ENCODE results near the gene PPP1R37.
"Not testable (repeated sequence)": the region's sequence is repeated elsewhere in the genome, so short reads cannot be mapped to it uniquely, and the experiment has no call there.

PPP1R37 gene

DNA sequence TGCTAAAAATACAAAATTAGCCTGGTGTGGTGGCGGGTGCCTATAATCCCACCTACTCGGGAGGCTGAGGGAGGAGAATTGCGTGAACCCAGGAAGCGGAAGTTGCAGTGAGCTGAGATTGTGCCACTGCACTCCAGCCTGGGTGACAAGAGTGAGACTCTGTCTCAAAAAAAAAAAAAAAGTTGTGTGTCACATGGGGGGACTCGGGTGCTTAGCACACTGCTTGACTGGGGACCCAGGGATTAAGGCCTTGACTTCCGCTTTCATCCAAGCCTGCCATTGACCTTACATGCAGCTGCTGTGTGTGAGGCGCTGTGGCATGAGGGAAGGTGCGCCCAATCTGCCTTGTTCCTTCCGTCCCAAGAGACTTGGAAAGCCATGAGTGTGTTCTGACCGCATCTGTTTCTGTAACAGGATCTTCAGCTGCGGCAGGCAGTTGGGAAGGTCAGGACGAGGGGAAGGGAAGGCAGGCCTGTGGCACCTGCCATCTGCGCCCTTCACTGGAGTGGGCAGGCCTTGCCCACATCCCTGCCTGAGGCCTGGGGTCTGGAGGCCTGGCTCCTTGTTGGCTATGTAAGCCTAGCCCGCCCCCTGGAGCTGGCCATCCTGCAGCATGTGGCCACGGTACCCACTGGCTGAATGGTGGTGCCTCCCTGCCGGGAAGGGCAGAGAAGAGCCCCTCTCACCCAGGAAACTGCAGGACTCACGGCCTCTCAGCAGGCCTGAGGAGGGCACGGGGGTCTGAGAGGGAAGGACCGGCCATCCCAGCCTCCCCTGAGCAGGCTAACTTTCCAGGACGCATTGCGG lies 23.0 kb downstream of the PPP1R37 start:
- DNase-seq (ENCODE audit: low spot score) = no peak

GRCh38 chr19:45117167-45117594 lies 24.2 kb downstream of the PPP1R37 start:
- DNase-seq (ENCODE audit: low spot score) = no peak

DNA sequence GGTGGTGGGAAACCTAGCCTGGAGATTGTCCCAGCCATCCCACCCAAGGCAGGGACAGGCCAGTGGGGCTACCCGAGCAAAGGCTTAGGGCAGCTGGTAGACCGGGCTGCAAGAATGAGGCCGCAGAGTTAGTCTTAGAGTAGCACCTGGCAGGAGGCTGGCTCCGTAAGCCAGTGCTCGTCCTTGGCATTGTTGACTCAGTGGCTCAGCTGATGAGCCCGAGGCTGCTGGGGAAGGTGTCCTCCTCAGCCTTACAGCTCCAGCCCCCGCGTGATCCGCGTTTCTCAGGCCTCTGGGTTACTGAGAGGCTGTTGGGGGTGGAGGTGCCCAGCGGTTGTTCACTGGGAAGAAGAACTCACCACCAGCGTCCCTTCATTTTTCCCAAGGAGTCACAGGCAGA lies 24.7 kb downstream of the PPP1R37 start:
- no peak for DNase-seq (ENCODE audit: low spot score)

DNA sequence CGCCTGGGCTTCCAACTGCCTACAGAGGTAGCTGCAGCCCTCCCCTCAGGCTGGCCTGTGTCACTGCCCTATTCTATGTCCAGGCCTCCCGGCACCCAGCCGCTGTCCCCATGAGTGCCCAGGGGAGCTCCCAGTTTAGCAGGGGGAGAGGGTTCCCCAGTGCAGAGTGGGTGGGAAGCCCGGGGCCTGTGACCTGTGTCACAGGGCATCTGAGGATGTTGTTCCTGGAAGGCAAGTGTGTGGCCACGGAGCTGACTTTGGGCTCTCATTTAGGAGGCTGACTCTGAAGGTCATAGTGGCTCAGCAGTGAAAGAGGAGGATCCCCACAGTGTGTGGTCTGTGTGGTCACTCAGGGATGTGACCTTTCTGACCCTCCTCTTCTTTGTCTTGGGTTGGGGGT lies 25.1 kb downstream of the PPP1R37 start:
- no peak for DNase-seq (ENCODE audit: low spot score)

DNA sequence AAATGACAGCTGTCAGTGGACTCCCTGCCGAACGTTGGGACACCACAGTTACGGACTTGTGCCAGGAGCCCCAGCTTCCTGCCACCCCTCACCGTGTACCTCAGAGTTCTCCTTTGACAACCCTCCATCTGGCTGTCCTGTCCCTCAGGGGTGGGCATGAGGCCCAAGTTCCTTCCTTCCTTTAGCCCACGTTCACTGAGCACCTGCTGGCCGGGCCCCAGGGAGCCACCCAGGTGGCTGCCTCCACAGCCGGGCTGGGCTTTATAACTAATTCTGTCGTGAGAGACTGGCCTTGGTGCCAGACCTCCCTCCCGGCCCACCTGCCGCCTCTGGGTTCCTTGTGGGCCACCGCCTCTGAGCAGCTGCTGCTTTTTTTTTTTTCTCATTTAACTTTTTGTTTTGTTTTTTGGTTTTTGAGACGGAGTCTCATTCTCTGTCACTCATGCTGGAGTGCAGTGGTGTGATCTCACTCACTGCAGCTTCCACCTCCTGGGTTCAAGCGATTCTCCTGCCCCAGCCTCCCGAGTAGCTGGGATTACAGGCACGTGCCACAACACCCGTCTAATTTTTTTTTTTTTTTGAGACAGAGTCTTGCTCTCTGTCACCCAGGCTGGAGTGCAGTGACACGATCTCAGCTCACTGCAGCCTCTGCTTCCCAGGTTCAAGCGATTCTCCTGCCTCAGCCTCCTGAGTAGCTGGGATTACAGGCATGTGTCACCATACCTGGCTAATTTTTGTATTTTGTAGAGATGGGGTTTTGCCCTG lies 25.8 kb downstream of the PPP1R37 start:
- DNase-seq (ENCODE audit: low spot score) = not testable (repeated sequence)

DNA sequence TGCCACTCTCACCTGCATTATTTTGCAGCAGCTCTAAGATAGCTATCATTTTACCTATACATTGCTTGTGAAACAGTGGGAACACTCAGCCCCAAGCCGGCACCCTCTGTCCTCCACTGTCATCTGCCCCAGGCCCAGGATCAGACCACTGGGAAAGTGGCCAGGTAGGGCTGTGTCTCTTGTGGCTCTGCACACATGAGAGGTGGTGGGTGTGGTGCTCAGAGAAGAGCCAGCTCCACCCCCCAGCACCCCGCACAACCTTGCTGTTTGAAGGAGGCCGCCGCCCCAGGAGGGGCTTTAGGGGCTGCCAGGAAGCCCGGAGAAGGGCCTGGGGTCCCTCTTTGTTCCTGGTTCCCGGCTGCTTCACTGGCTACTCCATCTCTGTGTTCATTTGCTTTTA lies 26.6 kb downstream of the PPP1R37 start:
- DNase-seq (ENCODE audit: low spot score) = no peak

DNA sequence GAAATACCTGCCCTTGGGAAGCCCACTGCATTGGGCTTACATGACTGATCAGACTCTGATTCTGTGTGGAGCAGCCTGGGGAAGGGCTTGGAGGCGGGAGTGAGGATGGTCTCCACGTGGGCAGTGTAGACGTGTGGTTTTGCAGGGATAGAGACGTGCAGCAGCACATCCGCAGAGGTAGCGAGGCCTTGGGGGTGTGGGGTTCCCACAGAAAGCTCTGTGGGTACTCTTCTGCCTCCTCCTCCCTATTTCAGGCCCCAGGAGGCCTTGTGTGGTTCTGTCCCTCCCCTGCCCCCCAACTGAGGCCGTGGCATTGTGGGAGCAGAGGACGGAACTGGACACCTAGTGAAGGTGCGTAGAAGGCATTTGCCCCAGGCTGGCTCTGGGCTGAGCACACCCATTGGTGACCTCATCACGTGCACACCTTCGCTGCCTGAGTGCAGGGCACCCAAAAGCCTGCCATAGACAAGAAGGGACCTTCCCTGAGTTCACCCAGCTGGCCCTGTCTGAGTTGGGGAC lies 28.9 kb downstream of the PPP1R37 start:
- DNase-seq (ENCODE audit: low spot score) = no peak

- no peak for DNase-seq (ENCODE audit: low spot score)
Measured at GRCh38 chr19:45122832-45123231, 29.9 kb downstream of the PPP1R37 start.

GRCh38 chr19:45123440-45123850 lies 30.5 kb downstream of the PPP1R37 start:
- no peak for DNase-seq (ENCODE audit: low spot score)

DNA sequence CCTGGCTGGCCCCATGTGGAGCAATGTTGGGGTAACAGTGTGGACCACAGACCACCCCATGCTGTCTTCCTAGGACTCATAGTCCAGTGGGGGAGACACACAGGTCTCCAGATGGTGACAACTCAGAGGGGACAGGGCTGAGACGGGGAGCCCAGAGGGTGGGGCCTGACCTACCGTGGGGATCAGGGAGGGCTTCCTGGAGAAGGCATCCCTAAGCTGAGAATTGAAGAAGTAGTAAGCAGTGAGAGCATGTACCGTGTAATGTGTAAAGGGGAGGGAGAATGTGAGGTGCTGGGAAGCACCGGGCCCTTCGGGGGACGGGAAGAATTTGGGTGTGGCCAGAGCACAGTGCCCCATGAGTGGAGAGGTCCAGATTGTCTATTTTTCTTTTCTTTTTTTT lies 31.0 kb downstream of the PPP1R37 start:
- no peak for DNase-seq (ENCODE audit: low spot score)

DNA sequence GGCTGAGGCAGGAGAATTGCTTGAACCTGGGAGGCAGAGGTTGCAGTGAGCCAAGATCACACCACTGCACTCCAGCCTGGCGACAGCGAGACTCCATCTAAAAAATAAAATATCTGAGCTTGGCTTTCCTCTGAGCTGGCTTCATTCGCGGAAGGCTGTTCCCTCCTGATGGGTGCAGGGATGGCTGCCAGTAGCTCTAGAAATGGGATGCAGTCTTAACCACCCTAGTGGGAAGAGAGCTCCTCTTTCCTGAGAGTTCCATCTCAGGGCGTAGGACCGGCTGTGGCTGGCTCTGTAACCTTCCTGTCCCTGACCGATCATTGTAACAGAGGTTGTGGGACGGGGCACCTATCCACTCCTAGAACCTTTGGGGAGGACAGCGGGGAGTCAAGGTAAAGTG lies 32.4 kb downstream of the PPP1R37 start:
- no peak for DNase-seq (ENCODE audit: low spot score)

DNA sequence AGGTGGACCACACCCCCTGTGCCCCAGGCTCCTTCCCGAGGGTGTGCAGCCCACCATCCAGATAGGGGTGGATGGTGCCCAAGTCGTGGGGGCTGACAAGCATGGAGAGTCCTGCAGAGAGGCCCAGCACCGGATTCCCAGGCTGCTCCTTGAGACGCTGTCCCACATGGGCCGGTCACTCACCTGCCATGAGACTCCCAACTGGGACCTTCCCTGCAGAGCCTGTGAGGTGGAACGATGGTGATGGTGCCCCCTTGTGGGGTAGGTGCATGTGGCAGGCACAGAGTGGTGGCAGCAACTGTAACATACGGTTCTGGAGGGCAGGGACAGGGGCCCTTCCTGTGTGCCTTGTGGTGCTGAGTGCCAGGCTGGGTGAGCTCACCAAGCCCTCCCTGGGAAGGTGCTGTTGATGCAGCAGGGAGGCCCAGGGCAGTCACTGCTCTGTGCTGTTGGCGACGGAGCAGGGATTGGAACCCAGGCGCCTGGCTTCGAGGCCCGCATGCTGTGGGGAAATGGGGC lies 33.1 kb downstream of the PPP1R37 start:
- peak; percentile 29 for DNase-seq (ENCODE audit: low spot score)

GRCh38 chr19:45126654-45127053 lies 33.7 kb downstream of the PPP1R37 start:
- DNase-seq (ENCODE audit: low spot score) = no peak

GRCh38 chr19:45128146-45128545 lies 35.2 kb downstream of the PPP1R37 start:
- DNase-seq (ENCODE audit: low spot score) = no peak

- DNase-seq (ENCODE audit: low spot score) = no peak
Measured at GRCh38 chr19:45128806-45129205, 35.8 kb downstream of the PPP1R37 start.

- DNase-seq (ENCODE audit: low spot score) = no peak
Measured at GRCh38 chr19:45130236-45130635, 37.3 kb downstream of the PPP1R37 start.

GRCh38 chr19:45130888-45131615 lies 38.1 kb downstream of the PPP1R37 start:
- DNase-seq (ENCODE audit: low spot score) = no peak

- DNase-seq (ENCODE audit: low spot score) = no peak
Measured at GRCh38 chr19:45133661-45134060, 40.7 kb downstream of the PPP1R37 start.

DNA sequence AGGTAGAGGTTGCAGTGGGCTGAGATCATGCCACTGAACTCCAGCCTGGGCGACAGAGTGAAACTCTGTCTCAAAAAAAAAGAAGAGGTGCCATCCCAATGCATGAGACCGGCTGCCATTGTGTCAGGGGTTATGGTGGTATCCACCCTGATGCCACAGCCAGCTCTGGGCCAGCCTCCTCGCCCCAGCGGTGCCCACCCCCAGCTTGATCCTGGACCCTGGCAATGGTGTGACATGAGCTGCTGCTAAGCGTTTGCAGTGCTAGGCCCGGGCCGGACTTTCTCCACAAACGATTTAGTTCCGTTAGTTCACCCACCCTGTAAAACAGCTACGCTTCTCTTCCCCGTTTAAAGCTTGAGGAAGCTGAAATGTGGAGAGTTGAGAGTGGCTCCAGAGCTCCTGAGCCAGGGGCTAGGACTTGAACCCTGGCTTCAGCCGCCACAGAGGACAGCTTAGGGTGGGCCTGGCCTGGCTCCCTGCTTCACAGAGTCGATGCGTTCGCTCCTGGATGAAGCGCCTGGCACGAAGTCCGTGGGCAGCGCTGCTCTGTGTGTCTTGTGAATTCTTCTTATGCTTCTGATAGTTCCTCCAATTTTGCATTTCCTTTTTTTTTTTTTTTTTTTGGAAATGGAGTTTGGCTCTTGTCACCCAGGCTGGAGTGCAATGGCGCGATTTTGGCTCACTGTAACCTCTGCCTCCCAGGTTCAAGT lies 42.4 kb downstream of the PPP1R37 start:
- DNase-seq (ENCODE audit: low spot score) = no peak

GRCh38 chr19:45136507-45137178 lies 43.7 kb downstream of the PPP1R37 start:
- DNase-seq (ENCODE audit: low spot score) = no peak

DNA sequence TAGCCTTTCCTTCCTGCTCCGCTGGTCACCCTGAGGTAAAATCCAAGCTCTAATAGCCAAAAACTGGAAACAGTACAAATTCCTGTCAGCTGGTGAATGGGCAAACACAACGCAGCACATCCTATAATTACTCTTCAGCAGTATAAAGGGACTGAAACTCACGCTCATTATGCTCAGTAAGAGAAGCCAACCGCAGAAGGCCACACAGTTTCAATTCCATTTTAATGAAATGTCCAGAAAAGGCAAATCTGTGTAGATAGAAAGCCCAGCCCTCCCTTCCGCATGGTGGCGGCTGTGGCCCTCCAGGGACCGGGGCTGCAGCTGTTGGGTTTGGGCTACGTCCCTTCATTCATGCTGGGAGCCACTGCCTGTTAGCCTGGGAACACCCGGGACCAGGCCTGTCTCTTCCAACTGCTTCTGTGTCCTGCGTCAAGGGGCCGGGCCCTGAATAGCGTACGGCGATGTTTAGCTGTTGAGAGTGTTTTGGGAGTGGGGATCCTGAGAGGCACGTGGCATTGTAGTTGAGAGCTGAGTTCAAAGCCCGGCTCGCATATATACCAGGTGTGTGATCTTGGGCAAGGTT lies 44.3 kb downstream of the PPP1R37 start:
- DNase-seq (ENCODE audit: low spot score) = no peak

Measured in pons (tissue), 1 donor.